NK-92 treated with Interleukin-12 subunit alpha and Interleukin-12 subunit beta, amount 100 ng/mL, for 24 hours (cell line): Measurements from ENCODE around the gene RPL35.

Experiments
- DNase-seq: peaks from one replicate; lab custom pipeline; 2025; lab: John Stamatoyannopoulos, UW

RPL35 gene

DNA sequence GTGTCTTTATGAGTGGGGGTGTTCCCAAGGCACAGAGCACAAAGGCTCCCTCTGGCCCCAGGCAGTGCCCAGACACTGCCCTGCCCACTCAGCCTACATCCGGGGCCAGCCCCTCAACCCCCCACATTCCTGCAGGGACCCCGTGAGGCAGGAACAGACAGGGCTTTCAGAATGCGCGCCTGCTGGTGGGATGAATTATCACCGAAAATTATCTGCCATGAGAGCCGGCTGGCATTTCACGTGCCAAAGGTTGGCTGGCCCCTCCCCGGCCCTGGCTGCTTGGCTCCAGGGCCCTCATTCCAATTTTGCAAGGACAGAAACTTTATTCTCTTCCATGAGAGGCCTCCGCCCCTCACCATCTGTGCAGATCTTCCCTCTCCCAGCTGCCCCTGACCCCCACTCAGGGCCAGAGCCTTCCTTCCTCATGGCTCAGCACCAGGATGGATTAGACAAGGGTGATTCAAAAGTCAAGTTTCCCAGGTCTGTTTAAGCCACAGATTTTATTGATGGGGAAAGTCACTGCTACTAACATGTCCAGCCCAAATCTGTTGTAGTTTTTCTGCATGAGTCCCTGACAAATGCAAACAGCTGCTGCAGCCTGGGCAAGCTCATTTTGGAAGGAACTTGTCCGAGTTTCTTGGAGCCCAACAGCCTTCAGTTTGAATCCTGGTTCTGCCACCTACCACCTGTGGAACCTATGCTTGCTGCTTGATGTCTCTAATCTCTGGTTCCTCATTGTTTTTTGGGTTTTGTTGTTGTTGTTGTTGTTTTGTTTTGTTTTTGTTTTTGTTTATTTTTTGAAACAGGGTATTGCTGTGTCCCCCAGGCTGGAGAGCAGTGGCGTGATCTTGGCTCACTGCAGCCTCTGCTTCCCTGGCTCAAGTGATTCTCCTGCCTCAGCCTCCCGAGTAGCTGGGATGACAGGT is 40.8 kb downstream of the RPL35 start:
- no peak for DNase-seq

DNA sequence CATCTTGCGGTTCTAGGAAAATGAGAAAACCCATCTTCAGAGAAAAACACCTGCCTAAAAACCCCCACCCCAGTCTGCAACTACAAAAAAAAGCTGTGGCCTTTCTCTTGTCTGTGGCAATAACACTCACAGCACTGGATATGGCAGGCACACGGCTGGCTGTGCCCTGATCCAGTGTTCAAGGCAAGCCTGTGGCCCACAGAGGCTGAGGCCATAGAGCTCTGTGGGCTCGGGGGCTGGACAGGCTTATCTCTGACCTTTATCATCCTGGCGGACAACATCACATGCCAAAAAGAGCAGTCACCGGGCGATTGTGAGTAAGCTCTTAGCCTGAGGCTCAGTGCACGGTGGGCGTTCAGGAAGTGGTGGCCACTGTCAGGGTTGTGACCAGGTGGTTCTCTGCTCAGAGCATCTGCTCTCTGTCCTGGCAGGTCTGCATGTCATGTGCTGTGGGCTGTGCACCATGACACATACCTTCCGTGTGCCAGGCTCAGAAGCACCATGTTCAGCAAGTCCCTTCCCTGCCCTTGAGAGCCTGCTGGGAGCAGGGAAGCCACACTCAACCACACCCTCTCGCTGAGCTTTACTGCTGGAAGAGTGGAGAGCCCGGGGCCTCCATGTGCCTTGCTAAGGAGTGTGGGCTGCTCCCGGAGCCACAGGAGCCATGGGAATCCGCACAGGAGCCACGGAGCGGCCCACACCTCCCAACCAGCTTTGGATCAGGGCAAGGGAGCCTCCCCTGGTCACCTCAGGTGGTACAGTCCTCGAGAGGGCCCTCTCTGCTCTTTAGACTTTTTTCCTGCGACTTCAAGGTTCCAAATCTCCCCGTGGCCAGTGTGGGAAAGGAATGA is 43.1 kb downstream of the RPL35 start:
- no peak for DNase-seq

DNA sequence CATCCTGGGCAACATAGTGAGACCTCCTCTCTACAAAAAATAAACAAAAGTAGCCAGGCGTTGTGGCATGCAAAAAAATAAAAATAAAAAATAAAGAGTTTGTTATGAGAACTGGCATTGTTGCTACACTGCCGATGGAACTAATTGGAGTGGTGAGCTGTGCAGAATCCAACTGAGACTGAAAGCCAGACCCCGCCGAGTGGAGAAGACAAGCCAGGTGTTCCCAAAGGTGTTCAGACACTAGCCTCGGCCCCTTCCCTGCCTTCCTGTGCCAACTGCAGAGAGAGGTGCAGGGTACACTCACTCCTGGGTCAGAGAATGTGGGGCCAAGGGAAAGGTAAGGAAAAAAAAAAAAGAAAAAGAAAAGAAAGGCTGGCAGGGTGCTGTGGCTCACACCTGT is 46.2 kb downstream of the RPL35 start:
- no peak for DNase-seq

DNA sequence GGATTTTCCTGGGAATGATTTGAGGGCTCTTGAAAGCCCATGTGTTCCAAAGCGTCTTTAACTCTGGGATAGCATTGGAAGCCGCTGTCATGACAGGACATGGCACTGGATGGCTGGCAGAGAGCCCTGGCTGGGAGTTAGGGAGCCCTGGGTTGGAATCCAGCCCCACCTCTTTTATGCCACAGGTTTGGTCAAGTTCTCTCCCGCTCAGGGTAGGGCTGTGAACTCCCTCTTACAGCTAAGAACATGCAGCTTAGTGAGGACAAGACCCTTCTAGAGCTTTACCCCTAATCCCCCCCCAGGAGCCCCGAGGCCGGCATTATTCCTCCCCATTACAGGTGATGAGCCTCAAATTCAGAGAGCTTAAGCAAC is 47.6 kb downstream of the RPL35 start:
- no peak for DNase-seq

DNA sequence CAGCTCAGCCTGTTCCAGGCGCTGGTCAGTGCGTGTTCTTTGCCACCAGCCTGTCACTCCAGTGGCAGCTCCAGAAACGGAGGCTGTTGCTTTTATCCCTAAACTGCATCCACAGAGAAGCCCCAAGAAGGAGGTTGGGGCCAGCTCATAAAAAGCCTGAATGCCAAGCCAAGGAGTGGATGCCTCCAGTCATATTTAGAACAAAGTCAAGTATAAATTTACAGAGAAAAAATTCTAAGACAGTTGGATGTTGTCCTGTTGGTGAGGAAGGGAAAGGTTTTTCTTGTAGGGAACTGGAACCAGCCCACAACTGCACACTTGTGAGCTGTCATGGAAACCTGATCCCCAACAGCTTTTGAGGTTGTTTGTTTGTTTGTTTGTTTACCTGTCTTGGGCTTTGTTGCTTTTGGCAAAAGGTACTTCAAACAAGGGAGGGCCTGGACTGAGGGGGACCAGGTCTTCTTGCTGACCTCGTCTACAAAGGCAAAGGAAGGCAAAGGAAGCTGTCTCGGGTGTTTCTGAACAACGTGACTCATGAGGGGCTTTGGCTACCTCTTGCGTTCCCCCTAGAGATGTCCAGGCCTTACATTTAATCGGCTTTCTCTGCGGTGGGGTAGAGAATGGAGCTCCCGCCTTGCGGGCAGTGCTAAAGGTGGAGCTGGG is 48.1 kb downstream of the RPL35 start:
- no peak for DNase-seq

DNA sequence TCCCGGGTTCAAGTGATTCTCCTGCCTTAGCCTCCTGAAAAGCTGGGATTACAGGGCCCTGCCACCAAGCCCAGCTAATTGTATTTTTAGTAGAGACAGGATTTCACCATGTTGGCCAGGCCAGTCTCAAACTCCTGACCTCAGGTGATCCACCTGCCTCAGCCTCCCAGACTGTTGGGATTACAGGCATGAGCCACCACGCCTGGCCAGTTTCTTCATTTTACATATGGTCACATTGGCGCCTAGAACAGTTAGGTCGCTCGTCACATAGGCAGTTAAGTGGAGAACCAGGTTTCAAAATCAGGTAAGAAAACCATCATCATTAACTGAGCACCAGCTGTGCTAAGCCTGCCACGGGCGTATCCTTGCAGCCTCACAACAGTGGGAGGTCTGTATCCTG is 48.7 kb downstream of the RPL35 start:
- DNase-seq: no peak

DNA sequence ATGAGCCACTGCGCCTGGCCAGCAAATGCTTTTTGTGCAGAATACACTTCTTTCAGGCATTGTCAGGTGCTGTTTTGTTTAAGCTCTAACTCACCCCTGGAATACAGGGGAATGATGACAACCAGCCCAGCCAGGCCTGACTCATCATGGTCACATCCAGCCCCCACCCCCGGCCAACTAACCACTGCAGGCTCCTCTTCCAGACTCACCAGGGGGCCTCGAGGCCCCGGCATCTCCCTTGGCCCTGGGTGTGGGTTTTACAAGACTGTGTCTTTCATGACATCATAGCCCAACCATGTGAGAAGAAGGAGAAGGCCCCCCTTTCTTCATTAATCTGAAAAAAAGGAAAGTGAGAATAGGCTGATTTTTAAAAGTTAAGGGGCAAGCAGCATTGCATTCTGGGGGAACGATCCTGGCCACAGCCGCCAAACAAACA is 49.3 kb downstream of the RPL35 start:
- DNase-seq: no peak

DNA sequence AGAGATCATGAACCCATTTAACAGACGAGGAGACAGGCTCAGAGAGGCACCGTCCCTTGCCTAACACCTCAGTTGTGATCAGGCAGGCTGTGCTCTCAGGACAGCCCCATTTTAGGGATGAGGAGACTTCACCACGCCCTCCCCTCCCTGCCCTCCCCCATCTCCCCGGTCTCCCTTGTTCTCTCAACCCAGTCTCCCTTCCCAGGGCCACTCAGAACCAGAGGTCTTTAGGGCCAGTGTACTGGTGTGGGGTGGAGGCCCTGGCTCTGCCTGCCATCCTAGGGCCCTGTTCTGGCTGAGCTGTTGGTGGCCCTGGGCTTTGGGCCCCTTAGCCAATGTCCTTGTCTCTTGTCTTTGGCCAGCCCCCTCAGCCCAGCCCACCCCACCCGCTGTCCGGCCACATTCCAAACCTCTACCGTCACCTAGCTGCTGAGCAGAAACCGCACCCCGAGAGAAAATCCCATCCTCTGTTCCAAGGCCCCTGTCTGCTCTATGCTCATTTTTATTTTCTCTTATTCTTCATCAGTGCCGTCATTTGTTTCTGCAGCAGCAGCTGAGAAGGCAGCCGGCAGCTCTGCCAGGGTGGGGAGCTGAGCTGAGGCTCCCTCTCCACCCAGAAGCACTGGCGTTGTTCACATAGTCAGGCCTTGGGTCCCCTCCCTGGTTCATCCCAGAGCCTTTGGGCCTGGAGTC is 50.9 kb downstream of the RPL35 start:
- DNase-seq: no peak

DNA sequence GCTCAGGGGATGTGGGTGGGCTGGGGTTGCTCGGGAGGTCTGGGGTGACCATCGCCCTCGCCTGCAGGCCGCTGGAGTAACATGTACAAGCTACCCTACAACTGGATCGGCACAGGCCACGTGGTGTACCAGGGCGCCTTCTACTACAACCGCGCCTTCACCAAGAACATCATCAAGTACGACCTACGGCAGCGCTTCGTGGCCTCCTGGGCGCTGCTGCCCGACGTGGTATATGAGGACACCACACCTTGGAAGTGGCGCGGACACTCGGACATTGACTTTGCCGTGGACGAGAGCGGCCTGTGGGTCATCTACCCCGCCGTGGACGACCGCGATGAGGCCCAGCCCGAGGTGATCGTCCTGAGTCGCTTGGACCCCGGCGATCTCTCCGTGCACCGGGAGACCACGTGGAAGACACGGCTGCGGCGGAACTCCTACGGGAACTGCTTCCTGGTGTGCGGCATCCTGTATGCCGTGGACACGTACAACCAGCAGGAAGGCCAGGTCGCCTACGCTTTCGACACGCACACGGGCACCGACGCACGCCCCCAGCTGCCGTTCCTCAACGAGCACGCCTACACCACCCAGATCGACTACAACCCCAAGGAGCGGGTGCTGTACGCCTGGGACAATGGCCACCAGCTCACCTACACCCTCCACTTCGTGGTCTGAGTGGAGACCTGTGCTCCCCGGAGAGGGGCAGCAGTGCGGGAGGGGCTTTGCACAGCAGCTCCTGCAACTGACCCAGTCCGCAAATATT is 51.8 kb downstream of the RPL35 start:
- no peak for DNase-seq

DNA sequence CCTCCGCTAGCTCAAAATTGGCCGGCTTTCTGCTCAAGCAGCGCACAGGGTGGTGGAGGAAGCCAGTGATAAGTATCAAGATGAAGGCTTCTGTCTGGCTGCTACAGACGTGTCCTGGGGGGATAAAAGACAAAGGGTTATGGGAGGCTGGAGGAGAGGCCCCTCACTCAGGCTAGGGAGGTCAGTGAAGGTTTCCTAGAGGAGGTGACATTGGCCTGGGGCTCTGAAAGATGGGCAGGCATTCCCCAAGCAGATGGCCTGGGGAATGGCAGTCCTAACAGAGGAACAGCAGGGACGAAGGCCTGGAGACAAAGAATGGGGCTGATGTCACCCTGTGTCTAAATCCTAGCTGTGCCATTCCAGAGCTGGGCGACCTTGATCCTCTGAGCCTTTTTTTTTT is 52.5 kb downstream of the RPL35 start:
- no peak for DNase-seq

DNA sequence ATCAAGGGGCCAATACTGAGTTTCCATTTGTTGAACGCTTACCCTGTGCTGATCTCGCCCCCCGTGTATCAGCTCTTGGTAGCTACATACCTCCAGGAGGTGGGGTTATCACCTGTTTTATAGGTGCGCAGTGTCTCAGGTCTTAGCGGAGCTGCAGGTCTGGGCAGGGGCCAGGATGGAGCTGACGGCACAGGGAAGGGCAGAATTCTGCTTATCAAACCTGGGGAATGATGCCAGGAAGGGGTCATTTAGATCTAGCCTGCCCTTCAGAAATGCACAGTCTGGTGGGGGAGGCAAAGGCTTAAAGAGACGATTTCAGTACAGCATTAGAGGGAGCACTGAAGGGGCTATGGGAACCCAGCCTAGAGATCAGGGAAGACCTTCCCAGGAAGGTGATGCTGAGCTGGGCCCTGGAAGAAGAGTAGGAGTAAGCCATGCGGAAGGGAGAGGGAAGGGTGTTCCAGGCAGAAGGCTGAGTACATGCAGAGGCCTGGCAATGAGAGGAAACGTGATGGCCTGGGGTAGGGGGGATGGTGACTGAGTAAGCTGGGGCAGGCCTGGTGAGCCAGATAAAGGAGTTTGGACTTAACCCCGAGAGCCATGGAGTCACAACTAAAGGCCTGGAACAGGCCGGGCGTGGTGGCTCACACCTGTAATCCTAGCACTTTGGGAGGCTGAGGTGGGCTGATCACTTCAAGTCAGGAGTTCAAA is 53.4 kb downstream of the RPL35 start:
- DNase-seq: no peak
